K562 (cell line): ENCODE results near the gene CRADD. TPM values are rescaled to one million over a fixed set of nuclear protein-coding genes. Genes with fewer than 3 reads are reported as not detected.

Source experiments
- ATAC-seq: fragments of 200-7000 bp; cut with Tn5 transposase; 3 replicates; pipeline ENCODE4 v1.9.1; 2020; ENCODE audit warnings: moderate library complexity
- BruUV-seq: library from RNA; stranded (reverse); fragments of 400-500 nt; replicated peaks from 2 replicates; lab custom pipeline; 2021; lab: Mats Ljungman, UMichigan
- CTCF ChIA-PET: fragments of 300-600 bp; formaldehyde crosslinking; extraction: SDS; loops from one replicate; lab custom pipeline; 2021; ENCODE audit warnings: low intra/inter-chr PET ratio; lab: Yijun Ruan, JAX
- POLR2A ChIA-PET: fragments of 300-600, 350-650 bp; sonication (Branson Sonifier 250); formaldehyde crosslinking; extraction: SDS; loops from one replicate; lab custom pipeline; 2021; ENCODE audit warnings: antibody characterized with exemption, inconsistent platforms; lab: Yijun Ruan, JAX
- DNase-seq, 4 experiments: peaks; one replicate each; pipeline versions ENCODE4 v3.0.0 to v3.0.0-alpha.2; 2011 to 2018; ENCODE audit warnings: low spot score in 3 of 4, mixed read lengths in 3 of 4; ENCODE audit errors: extremely low read depth in 1 of 4
- FAIRE-seq: peaks from 2 replicates; lab custom pipeline; 2011; peaks lifted over from hg19 to GRCh38; lab: Jason Lieb, UNC
- H2AFZ ChIP-seq: 2 replicates; pipeline ENCODE4 v1.6.0; 2011; ENCODE audit warnings: low read depth, low read length, control low read depth, inconsistent platforms
- H3K27ac ChIP-seq: fragments of 200-600 bp; 3 replicates; pipeline ENCODE4 v1.8.0; 2011; ENCODE audit warnings: low read depth, mild to moderate bottlenecking, control low read depth, inconsistent platforms, low read length, moderate library complexity, mixed read lengths; ENCODE audit errors: extremely low read depth
- H3K27me3 ChIP-seq, 2 experiments: fragments of 300-600 bp in 1 of 2; 2 replicates in 1 of 2; 3 replicates in 1 of 2; pipeline versions ENCODE4 v1.6.0 to v1.8.0; 2011; ENCODE audit warnings: inconsistent platforms in 2 of 2, low read length in 2 of 2, mild to moderate bottlenecking in 1 of 2, mixed read lengths in 1 of 2, moderate library complexity in 1 of 2; ENCODE audit not compliant: control insufficient read depth in 2 of 2, insufficient read depth in 2 of 2
- H3K36me3 ChIP-seq: fragments of 300-600 bp; 3 replicates; pipeline ENCODE4 v1.8.0; 2011; ENCODE audit warnings: mild to moderate bottlenecking, low read length, inconsistent platforms; ENCODE audit not compliant: control insufficient read depth, insufficient read depth
- H3K4me1 ChIP-seq, 2 experiments: fragments of 200-600 bp in 1 of 2; replicated peaks in 1 of 2; 2 replicates in 1 of 2; 3 replicates in 1 of 2; pipeline versions ENCODE4 v1.5.1 to v1.8.0; 2011; ENCODE audit warnings: inconsistent platforms in 2 of 2, low read length in 2 of 2, mild to moderate bottlenecking in 1 of 2, mixed read lengths in 1 of 2, moderate library complexity in 1 of 2; ENCODE audit not compliant: control insufficient read depth in 2 of 2, insufficient read depth in 2 of 2
- H3K4me2 ChIP-seq: 2 replicates; pipeline ENCODE4 v1.6.1; 2011; ENCODE audit warnings: low read length, control low read depth, inconsistent platforms, mixed read lengths; ENCODE audit not compliant: insufficient read depth
- H3K4me3 ChIP-seq: fragments of 200-600 bp; sonication (generic), shearing (Covaris generic); 2 replicates; pipeline ENCODE4 v1.5.1; 2016; ENCODE audit warnings: control low read depth, inconsistent platforms
- H3K79me2 ChIP-seq: fragments of 200-600 bp; 3 replicates; pipeline ENCODE4 v1.8.0; 2011; ENCODE audit warnings: low read length, inconsistent platforms; ENCODE audit not compliant: control insufficient read depth, insufficient read depth
- H3K9ac ChIP-seq, 2 experiments: 2 replicates each; pipeline versions ENCODE4 v1.6.0 to v1.6.1; 2011; ENCODE audit warnings: low read depth in 2 of 2, low read length in 2 of 2, control low read depth in 1 of 2, inconsistent platforms in 1 of 2, mild to moderate bottlenecking in 1 of 2, mixed read lengths in 1 of 2; ENCODE audit not compliant: insufficient read depth in 1 of 2
- H3K9me1 ChIP-seq: one replicate; pipeline ENCODE4 v1.6.0; 2011; ENCODE audit warnings: inconsistent platforms, mild to moderate bottlenecking, low read length, moderate library complexity; ENCODE audit not compliant: control insufficient read depth, insufficient read depth
- H3K9me3 ChIP-seq: replicated peaks from 2 replicates; pipeline ENCODE4 v1.5.1; 2011; ENCODE audit warnings: low read depth, low read length, inconsistent platforms; ENCODE audit not compliant: control insufficient read depth, insufficient read depth
- H4K20me1 ChIP-seq: replicated peaks from 2 replicates; pipeline ENCODE4 v1.6.1; 2011; ENCODE audit warnings: low read length, inconsistent platforms, mixed read lengths; ENCODE audit not compliant: control insufficient read depth, insufficient read depth
- ATF1 ChIP-seq, 2 experiments: fragments of 450-650 bp in 1 of 2; IDR thresholded peaks; 2 replicates each; pipeline ENCODE4 v1.6.1; 2016; ENCODE audit warnings: missing compliant biosample characterization in 1 of 2, missing genetic modification characterization in 1 of 2
- CEBPG ChIP-seq, 3 experiments: fragments of 200-800 bp in 1 of 3; sonication (Bioruptor generic) in 1 of 3; sonication (generic) in 1 of 3; formaldehyde crosslinking in 1 of 3; IDR thresholded peaks in 2 of 3; conservative IDR thresholded peaks in 1 of 3; 2 replicates each; pipeline versions ENCODE4 v1.6.1 to v1.8.0; 2016 to 2022; ENCODE audit warnings: missing compliant biosample characterization in 2 of 3, missing genetic modification characterization in 2 of 3, mild to moderate bottlenecking in 1 of 3, missing genetic modification reagents in 1 of 3
- CHAMP1 ChIP-seq: fragments of 450-650 bp; IDR thresholded peaks from 2 replicates; pipeline ENCODE4 v1.6.1; 2016; ENCODE audit warnings: mild to moderate bottlenecking
- CHD2 ChIP-seq: IDR thresholded peaks from 2 replicates; pipeline ENCODE4 v1.6.1; 2011; ENCODE audit warnings: low read depth, low read length
- EGR1 ChIP-seq: fragments of 450-650 bp; conservative IDR thresholded peaks from 2 replicates; pipeline ENCODE4 v1.6.1; 2017; ENCODE audit warnings: mild to moderate bottlenecking
- FOSL1 ChIP-seq: fragments of 200-800 bp; sonication (Bioruptor generic); conservative IDR thresholded peaks from 2 replicates; pipeline ENCODE4 v1.6.1; 2016; ENCODE audit warnings: missing genetic modification characterization, missing compliant biosample characterization
- FOXK1 ChIP-seq: sonication (generic); formaldehyde crosslinking; IDR thresholded peaks from 2 replicates; pipeline ENCODE4 v1.8.0; 2022; ENCODE audit warnings: missing genetic modification reagents, mild to moderate bottlenecking, borderline replicate concordance
- LEF1 ChIP-seq: fragments of 450-650 bp; IDR thresholded peaks from 2 replicates; pipeline ENCODE4 v1.6.1; 2016; ENCODE audit warnings: mild to moderate bottlenecking
- MYC ChIP-seq, 2 experiments: fragments of 250-450 bp in 1 of 2; sonication (Bioruptor Pico) in 1 of 2; IDR thresholded peaks; 2 replicates each; pipeline versions ENCODE4 v1.5.1 to v1.6.1; 2012 to 2021; ENCODE audit warnings: low read depth in 2 of 2, borderline replicate concordance in 1 of 2, improper control_type of control experiment in 1 of 2, low read length in 1 of 2, mild to moderate bottlenecking in 1 of 2, moderate library complexity in 1 of 2
- NCOA2 ChIP-seq, 2 experiments: fragments of 450-650 bp; IDR thresholded peaks; 2 replicates each; pipeline ENCODE4 v1.6.1; 2018; ENCODE audit warnings: mild to moderate bottlenecking in 2 of 2, moderate library complexity in 1 of 2; ENCODE audit not compliant: partially characterized antibody in 2 of 2
- NFIC ChIP-seq: fragments of 450-650 bp; IDR thresholded peaks from 2 replicates; pipeline ENCODE4 v1.6.1; 2017; ENCODE audit warnings: mild to moderate bottlenecking, inconsistent platforms
- POLR2AphosphoS5 ChIP-seq: IDR thresholded peaks from 2 replicates; pipeline ENCODE4 v1.6.1; 2011; ENCODE audit warnings: mild to moderate bottlenecking, low read depth, low read length, moderate library complexity; ENCODE audit not compliant: control insufficient read depth, insufficient read depth
- PPARD ChIP-seq: fragments of 250-450 bp; sonication (Bioruptor Pico); IDR thresholded peaks from 2 replicates; pipeline ENCODE4 v1.8.0; 2022; ENCODE audit warnings: inconsistent platforms, mild to moderate bottlenecking, moderate library complexity
- RNF2 ChIP-seq: sonication (generic); IDR thresholded peaks from 2 replicates; pipeline ENCODE4 v1.6.1; 2016
- SMC3 ChIP-seq: conservative IDR thresholded peaks from 2 replicates; pipeline ENCODE4 v1.6.1; 2011; ENCODE audit warnings: low read depth, low read length, improper control_type of control experiment; ENCODE audit not compliant: insufficient read depth
- SP1 ChIP-seq: sonication (generic); formaldehyde crosslinking; IDR thresholded peaks from 2 replicates; pipeline ENCODE4 v1.8.1; 2022; ENCODE audit warnings: mild to moderate bottlenecking, missing genetic modification reagents
- WGBS: fragments of 100-300 bp; shearing (Covaris generic); methylation state at CpG from one replicate; pipeline ENCODE4 v1.1.6; 2016; ENCODE audit warnings: low coverage, mixed read lengths; ENCODE audit not compliant: insufficient coverage; ENCODE audit errors: missing lambda C conversion rate; 5-methylcytosine and 5-hydroxymethylcytosine counted together
- in situ Hi-C: fragments of 300-500 bp; cut with MboI; formaldehyde crosslinking; loops from 4 replicates; pipeline ENCODE4 v1.15.0; 2018; ENCODE audit warnings: inconsistent platforms, mixed read lengths
- intact Hi-C: fragments of 100-400 bp; cut with micrococcal nuclease; formaldehyde crosslinking; loops from 2 replicates; pipeline ENCODE4 v1.14.2; 2022
- polyA plus RNA-seq, 8 experiments: library from polyadenylated mRNA; depleted of rRNA in 4 of 8; stranded (reverse) in 5 of 8; unstranded in 3 of 8; fragments of >200 nt; fragmentation: Nextera tagmentation in 2 of 8; fragmentation: Illumina TruSeq in 1 of 8; extraction: Ambion mirVana in 2 of 8; extraction: Trizol in 1 of 8; gene quantifications; 2 replicates each; pipeline versions ENCODE4 v1.2.1 to v1.2.3, GENCODE V29; 2011 to 2014; ENCODE audit warnings: inconsistent platforms in 1 of 8, missing spikeins in 1 of 8
- total RNA-seq, 7 experiments: library from RNA; depleted of rRNA in 6 of 7; stranded (reverse); fragments of >200 nt in 6 of 7; fragmentation: Illumina TruSeq in 2 of 7; extraction: Trizol in 2 of 7; gene quantifications; 2 replicates each; pipeline versions ENCODE4 v1.2.1 to v1.2.3, GENCODE V29; 2011 to 2021; ENCODE audit warnings: low replicate concordance in 1 of 7
- TF ChIP-seq, protein P1 (sequence below): fragments of 450-650 bp; IDR thresholded peaks from 2 replicates; pipeline ENCODE4 v1.6.1; 2016

The CRADD gene
- total and polyA plus RNA-seq, 9 of the 15 experiments (the other 6 are each of a cell fraction or from before 2014, with no cell fraction given), result 20.5 to 41.1 (median 25.9) TPM

DNA sequence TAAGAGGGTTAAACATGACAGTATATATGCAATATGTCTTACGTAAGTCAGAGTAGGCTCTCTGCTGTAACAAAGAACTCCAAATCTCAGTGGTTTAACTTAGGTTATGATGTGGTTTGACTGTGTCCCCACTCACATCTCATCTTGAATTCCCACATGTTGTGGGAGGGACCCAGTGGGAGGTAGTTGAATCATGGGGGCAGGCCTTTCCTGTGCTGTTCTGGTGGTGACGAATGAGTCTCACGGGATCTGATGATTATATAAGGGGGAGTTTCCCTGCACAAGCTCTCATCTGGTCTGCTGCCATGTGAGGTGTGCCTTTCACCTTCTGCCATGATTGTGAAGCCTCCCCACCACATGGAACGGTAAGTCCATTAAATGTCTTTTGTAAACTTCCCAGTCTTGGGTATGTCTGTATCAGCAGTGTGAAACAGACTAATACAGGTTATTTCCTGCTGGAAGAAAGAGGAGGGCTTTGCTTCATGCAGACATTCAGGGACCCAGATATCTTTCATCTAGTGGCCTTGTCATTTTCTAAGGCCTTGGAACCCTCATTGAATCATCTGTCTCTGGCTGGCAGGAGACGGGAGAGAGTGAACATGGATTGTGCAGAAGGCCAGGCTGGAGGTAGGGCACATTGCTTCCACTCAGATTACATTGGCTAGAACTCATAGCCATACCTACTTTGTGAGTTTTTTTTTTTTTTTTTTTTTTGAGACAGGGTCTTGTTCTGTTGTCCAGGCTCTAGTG, 96.1 kb downstream of the CRADD start:
- peaks cover 36% of the 10 kb centered on the region for H3K79me2 ChIP-seq
- ChIA-PET CTCF (no interaction called here), POLR2A (interaction anchor here (0.9 to 1.1 kb wide), 3 partner anchors 12 to 204 kb away, joined by 3 to 4 read pairs (median 3); no protein-coding TSS in a partner anchor)
- FAIRE-seq (peak; percentile 92), DNase-seq (peak in 2 of 4 experiments; percentile 33 to 80), ATAC-seq (peak; percentile 94)
- WGBS, result 16% methylated on average over 5 of the region's 5 CpGs
- BruUV-seq, result TSS peak; percentile 41
- intact Hi-C loops, result no loop called here
- H2AFZ ChIP-seq, result peak overlapping the region; percentile 68
- H3K9me1 ChIP-seq, result no peaks in the 10 kb centered on the region
- peak overlapping the region; percentile 60 for H3K4me2 ChIP-seq
- no peaks in the 10 kb centered on the region for H3K9me3 ChIP-seq
- peak overlapping the region; percentile 6; the same call in 1 of the 2 replicates for H3K4me3 ChIP-seq
- in situ Hi-C loops, result no loop called here
- H3K36me3 ChIP-seq, result peaks cover 4% of the 10 kb centered on the region; the same call in 1 of the 3 replicates
- H3K27me3 ChIP-seq, result no peaks in the 10 kb centered on the region
- H4K20me1 ChIP-seq, result no peaks in the 10 kb centered on the region
- peak overlapping the region; percentile 61 for H3K27ac ChIP-seq
- peaks cover 0 to 21% of the 10 kb centered on the region in 2 experiments; a peak in 4 of 5 replicates for H3K4me1 ChIP-seq
- H3K9ac ChIP-seq, result peak overlapping the region in 1 of 2 experiments; percentile 21; a peak in 1 of 4 replicates
- TF ChIP-seq NFIC, result peak; percentile 24; the same call in 1 of the 2 replicates
- TF ChIP-seq CHAMP1, result peak; percentile 70; the same call in 1 of the 2 replicates
- TF ChIP-seq FOSL1 (tag), result peak; percentile 88
- peak; percentile 39; the same call in 1 of the 2 replicates for TF ChIP-seq SP1 (CRISPR knock-in tag)
- TF ChIP-seq RNF2, result no peak
- peak in 1 of 2 experiments; percentile 22 for TF ChIP-seq NCOA2 (IDR thresholded peaks at IDR 0.05; ENCODE audit: partially characterized antibody in 2 of 2)
- peak; percentile 71 for TF ChIP-seq MYC (IDR thresholded peaks at IDR 0.05; ENCODE audit: low read depth, low read length)
- no peak for TF ChIP-seq MYC (CRISPR knock-in tag; IDR thresholded peaks at IDR 0.05; ENCODE audit: borderline replicate concordance, low read depth)
- TF ChIP-seq PPARD, result no peak
- no peak for TF ChIP-seq SMC3
- TF ChIP-seq ATF1 (CRISPR knock-in tag; IDR thresholded peaks at IDR 0.05), result no peak
- TF ChIP-seq ATF1 (tag; IDR thresholded peaks at IDR 0.05), result peak; percentile 80
- TF ChIP-seq, protein P1, sequence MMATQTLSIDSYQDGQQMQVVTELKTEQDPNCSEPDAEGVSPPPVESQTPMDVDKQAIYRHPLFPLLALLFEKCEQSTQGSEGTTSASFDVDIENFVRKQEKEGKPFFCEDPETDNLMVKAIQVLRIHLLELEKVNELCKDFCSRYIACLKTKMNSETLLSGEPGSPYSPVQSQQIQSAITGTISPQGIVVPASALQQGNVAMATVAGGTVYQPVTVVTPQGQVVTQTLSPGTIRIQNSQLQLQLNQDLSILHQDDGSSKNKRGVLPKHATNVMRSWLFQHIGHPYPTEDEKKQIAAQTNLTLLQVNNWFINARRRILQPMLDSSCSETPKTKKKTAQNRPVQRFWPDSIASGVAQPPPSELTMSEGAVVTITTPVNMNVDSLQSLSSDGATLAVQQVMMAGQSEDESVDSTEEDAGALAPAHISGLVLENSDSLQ, result peak; percentile 59
- 0 out of 2 replicates have a peak, but pooled peaks have one; percentile 34 for TF ChIP-seq POLR2AphosphoS5
- peak; percentile 70 for TF ChIP-seq EGR1
- peak; percentile 40; the same call in 1 of the 2 replicates for TF ChIP-seq LEF1
- TF ChIP-seq FOXK1 (CRISPR knock-in tag), result 0 out of 2 replicates have a peak, but pooled peaks have one; percentile 32
- TF ChIP-seq CEBPG (CRISPR knock-in tag; IDR thresholded peaks at IDR 0.05), result 0 out of 2 replicates have a peak, but pooled peaks have one; percentile 19
- peak; percentile 37 to 71; a peak in 3 of 4 replicates for TF ChIP-seq CEBPG (tag; conservative IDR thresholded peaks at IDR 0.05 in 1 of 2, IDR thresholded peaks at IDR 0.05 in 1 of 2)
- peak; percentile 73 for TF ChIP-seq CHD2
